ENCODE results near the gene KDM7A.

KDM7A gene

DNA sequence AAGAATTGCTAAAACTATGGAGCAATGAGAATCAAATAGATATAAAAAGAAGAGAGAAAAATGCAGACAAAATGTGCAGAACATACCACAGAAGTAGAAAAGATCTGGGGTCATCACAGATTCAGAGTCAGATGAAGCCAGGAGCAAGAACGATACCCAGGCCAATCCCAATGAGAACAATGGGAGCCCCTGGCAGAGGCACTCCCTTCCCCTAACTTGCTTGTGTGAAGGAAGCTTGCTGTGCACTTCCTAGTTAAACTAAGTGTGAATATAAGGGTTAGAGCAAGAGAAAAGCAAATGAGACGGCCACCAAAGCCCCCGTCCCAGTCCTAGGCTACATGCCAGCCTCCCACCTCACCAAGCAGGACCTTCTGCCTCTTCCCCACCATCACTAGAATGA is 126.7 kb downstream of the KDM7A start:
- no peak for DNase-seq

DNA sequence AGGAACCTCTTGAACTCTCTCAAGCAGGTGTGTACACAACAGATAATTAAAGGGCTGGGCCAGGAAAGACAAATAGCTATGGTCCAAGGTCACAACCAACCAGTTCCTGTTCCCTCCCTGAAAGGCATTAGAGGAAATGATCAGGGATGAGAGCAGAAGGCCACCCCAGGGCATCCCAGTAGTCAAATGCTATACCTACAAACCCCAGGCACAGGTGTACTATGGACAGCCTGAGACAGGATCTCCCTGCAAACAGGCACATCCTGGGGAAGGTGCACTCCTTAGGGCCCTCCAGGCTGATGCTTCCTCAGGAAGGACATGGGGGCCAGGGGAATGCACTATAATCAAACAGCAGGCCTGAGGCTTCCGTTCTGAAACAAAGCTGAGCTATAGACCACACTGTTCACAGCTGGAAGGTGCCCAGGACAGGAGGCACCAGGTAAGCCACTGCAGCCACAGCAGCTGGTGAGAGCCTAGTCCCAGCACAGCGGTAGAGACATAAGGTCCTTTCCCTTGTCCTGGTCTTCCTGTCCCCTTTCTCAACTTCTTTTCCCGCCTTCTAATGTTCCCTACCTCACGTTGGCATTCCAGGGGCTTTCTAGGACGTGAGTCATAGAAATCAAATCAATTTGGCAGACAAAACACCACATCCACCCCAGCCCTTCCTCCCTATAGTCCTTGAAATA is 127.3 kb downstream of the KDM7A start:
- DNase-seq: no peak

DNA sequence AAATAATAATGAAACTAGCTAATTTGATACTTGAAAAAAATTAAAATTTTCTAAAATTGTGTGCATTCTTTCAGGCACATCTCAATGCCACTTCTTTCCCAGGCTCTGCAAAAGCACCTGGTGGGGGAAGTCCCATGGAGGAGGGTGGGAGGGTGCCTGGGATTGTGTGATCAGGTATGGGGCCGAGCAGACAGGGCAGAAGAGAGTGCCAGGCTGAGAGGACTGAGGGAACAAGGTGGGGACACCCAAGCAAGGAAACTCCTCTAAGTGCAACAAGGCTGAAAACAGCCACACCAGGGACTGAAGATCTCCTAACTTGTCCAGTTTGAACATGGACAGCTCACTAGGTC is 127.8 kb downstream of the KDM7A start:
- DNase-seq: no peak

DNA sequence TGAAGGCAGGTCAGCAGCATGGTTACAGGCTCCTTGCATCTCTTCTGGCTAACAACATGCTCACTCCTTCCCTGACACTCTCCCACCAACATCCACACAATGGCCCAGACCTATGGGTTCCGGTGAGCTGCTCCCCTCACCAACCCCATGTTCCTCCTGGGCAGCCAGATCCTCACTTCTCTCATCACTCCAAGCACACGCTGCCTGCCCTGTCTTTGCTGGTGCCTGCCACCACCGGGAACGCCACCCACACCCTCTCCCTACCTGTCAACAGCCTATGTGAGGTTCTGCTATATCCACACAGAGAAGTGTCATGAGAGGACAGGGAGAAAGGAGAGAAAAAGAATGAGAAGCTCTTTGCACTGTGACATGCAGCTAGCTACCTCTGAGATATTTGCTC is 128.6 kb downstream of the KDM7A start:
- DNase-seq: no peak

DNA sequence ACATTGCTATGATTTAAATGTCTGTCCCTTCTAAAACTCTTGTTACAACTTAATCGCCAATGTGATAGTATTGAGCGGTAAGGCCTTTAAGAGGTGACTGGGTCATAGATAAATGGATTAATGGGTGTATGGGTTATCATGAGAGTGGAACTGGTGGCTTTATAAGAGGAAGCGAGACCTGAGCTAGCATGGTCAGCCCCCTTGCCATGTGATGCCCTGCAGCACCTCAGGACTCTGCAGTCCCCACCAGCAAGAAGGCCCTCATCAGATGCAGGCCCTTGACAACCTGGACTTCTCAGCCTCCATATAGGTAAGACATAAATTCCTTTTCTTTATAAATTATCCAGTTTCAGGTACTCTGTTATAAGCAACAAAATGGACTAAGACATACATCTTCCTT is 129.6 kb downstream of the KDM7A start:
- DNase-seq: no peak

DNA sequence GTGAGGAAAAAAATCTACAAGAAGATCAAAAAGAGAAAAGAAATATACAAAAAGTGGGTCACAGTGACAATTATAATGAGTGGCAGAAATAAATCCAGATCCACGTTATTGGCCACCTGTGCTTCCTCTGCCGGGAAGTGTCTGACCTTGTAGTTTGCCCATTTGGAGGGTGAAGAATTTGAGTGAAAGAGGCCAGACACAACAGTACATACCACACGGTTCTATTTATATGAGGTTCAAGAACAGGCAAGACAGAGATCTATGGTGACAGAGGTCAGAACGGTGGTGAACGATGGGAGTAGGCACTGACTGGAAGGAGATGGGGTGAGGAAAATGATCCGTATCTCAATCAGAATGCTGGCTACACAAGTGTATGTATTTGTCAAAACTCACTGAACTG is 131.1 kb downstream of the KDM7A start:
- DNase-seq: no peak

DNA sequence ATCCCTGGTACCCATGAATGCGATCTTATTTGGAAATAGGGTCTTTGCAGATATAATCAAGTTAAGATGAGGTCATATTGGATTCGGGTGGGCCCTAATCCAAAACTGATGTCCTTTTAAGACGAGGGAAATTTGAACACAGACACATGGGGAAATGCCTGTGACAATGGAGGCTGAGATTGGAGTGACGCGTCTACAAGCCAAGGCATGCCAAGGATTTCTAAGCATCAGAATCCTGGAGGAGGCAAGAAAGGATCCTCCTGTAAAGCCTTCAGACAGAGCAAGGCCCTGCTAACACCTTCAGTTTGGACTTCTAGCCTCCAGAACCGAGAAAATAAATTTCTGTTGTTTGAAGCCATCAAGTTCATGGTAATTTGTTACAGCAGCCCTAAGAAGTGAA is 132.5 kb downstream of the KDM7A start:
- no peak for DNase-seq

DNA sequence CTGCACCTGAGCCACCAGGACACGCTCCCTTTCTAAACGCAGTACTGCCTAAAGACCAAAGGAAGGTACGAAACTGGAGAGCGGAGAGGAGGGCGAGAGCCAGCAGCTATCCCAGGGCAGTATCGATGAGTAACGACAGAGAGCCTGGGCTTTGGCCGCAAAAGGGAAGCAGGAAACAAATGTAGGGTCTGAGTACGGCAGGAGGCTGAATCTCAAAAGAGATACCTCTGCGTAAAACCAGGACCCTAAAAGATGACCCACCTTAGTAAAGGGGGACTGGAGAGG is 134.5 kb downstream of the KDM7A start:
- DNase-seq: no peak

DNA sequence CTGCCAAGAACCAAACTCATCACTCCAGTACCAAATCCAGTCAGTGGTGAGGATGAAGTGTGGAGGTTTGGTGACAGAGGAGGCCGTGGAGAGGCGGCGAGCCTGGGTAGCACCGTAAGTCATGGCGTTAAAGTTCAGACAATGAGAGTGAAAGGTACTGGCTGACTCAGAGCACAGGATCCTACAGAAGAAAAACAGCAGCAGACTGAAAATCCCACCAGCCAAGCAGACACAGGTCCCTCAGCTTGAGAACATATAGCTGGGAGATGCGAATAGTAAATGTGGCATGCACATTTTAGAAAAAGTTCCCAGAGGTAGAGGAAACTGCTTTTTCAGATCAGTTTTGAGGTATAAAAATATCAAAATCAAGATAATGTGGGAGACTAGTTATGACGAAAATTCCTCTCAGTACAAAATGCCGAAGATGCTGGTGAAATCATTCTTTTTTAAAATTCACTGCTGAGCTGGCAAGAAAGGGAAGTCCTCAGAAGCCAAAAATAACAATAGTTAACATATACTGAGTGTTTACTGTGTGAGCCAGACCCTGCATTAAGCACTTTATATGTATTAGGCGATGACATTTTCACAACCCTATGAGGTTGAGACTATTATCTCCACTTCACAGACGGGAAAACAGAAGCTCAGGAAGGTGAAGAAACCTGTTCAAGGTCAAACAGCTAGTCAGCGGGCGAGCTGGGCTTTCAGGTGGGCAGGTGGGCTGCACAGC is 135.0 kb downstream of the KDM7A start:
- no peak for DNase-seq

DNA sequence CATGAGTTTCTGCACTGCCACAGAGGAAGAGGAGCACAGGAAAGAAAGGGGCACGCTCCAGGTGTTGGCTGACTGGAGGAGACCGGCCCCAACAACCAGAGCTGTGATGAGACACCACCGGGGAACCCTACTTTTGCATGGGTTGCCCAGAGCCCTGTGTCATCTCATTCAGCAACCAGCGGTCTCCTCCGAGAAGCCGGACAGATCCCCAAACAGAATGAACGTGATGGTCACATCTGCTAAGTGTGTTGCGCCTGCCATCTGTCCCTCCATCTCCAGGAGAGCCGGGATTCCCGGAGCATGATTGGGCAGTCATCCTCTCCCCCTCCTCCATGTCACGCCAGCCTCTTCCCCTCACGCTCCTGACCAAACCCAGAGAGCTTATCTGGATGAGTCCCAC is 136.9 kb downstream of the KDM7A start:
- no peak for DNase-seq

DNA sequence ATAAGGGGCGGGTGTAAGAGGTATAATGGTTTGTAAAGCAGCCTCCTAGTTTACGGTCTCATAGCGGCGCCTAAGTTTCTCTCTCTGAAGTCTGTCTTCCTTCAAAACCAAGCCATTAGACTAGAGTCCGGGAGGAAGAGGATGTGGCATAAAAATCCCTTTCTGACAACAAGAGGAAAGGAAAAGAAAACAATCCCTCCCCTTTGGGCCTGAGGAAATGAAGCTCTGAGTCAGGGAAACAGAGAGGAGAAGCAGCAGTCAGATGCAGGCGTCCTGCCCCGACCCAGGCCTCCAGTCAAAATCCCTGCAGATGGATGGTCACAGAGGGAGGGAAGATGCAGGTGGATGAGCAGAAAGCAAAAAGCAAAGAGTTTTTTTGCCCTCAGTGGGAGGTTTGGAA is 137.7 kb downstream of the KDM7A start:
- no peak for DNase-seq

DNA sequence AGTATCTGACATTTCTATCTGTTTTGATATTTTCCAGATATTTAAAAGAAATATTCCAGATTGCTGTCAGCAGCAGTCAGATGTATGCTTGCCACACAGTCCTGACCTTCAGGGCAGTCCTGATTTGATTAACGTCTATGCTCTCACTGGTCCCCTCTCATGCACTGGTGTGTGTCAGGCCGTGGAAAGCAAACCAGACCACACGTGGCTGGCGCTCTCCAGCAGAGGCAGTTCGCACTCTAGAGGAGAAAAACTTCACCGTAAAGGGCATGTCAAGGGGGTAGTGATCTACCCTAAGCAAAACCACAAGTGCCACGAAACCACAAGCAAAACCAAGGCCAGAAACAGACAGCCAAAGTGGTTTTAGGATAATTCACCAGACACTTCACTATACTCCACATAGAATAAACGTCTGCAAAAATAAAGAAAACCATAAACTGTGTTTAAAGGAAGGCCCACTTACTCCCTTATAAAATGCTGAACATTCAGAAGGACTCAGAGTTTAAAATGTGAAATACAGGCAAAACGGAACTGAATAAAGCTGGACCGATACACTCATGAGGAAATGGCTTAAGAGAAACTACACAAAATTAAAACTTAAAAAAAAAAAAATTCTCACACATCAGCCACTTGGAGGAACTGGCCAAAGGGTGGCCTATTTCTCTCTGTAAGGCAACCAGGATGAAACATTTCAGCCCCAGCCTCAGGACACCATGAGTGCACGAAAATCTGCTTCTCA is 140.4 kb downstream of the KDM7A start:
- DNase-seq: no peak

DNA sequence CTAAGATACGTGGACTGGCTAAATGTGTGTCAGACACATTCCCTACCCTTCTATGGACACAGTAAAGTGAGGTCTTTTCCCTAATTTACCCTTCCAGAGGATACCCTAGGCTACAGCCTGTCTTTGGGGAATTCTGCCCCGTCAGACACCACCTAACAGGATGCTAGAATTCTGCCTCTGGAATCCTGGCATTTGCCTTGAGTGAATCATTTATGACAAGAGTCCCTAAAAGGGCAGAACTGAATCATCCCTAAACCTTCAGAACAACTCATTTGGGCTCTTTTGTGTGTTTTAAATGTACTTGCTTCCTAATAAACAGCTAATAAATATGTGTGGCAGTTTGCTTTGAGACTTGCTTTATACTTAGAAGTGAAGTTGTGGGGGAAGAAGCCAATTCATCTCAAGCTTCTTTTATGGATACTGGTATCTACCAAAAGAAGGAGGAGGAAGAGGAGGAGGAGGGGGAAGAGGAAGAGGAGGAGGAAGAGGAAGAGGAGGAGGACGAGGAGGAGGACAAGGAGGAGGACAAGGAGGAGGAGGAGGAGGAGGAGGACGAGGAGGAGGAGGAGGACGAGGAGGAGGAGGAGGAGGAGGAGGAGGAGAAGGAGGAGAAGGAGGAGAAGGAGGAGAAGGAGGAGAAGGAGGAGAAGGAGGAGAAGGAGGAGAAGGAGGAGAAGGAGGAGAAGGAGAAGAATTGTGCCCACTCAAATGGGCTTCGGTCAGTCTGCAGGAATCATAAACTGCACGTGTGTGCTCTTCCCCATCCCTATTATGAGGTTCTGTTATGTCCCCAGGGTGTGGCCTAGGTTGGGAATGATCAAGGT is 141.2 kb downstream of the KDM7A start:
- no peak for DNase-seq
